Stimulated activated CD8-positive, alpha-beta memory T cell treated with anti-CD3 and anti-CD28 coated beads, Interleukin-7, amount 100 ng/mL, for 4 hours (primary cell): Measurements from ENCODE around the gene FGF2.
"Not testable (repeated sequence)": the region's sequence is repeated elsewhere in the genome, so short reads cannot be mapped to it uniquely, and the experiment has no call there.

Experiments
- DNase-seq, 2 donors: peaks; one replicate each; pipeline ENCODE4 v3.0.0-alpha.2; 2020; ENCODE audit warnings: low read depth in 2 of 2

FGF2 gene

DNA sequence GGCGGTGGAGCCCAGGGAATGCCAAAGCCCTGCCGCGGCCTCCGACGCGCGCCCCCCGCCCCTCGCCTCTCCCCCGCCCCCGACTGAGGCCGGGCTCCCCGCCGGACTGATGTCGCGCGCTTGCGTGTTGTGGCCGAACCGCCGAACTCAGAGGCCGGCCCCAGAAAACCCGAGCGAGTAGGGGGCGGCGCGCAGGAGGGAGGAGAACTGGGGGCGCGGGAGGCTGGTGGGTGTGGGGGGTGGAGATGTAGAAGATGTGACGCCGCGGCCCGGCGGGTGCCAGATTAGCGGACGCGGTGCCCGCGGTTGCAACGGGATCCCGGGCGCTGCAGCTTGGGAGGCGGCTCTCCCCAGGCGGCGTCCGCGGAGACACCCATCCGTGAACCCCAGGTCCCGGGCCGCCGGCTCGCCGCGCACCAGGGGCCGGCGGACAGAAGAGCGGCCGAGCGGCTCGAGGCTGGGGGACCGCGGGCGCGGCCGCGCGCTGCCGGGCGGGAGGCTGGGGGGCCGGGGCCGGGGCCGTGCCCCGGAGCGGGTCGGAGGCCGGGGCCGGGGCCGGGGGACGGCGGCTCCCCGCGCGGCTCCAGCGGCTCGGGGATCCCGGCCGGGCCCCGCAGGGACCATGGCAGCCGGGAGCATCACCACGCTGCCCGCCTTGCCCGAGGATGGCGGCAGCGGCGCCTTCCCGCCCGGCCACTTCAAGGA is at the start of gene FGF2:
Gene FGF2, plus strand, starts transcription at position 279 of the 705 bp plus-strand sequence. Its CDS starts 344 bp downstream, at position 623.
- DNase-seq: peak in 1 of 2 donors; percentile 10

DNA sequence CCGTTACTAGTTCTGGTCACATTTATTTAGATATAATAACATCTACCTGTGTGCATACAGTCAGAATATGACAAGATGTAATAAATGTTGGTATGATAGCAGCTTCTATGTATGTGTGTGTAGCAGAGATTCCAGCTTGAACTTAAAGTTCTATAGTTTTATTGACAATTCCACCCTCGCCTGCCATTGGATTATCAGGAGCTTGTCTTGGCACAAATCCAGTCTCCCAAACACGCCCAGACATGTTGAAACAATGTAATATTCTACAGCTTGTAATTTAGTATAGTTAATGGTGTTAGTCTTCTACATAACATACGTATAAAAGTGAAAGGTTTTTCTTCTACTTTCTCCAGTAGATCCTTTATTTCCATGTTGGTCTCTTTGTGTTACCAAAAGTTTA is 49.7 kb upstream of the FGF2 start:
- no peak for DNase-seq

DNA sequence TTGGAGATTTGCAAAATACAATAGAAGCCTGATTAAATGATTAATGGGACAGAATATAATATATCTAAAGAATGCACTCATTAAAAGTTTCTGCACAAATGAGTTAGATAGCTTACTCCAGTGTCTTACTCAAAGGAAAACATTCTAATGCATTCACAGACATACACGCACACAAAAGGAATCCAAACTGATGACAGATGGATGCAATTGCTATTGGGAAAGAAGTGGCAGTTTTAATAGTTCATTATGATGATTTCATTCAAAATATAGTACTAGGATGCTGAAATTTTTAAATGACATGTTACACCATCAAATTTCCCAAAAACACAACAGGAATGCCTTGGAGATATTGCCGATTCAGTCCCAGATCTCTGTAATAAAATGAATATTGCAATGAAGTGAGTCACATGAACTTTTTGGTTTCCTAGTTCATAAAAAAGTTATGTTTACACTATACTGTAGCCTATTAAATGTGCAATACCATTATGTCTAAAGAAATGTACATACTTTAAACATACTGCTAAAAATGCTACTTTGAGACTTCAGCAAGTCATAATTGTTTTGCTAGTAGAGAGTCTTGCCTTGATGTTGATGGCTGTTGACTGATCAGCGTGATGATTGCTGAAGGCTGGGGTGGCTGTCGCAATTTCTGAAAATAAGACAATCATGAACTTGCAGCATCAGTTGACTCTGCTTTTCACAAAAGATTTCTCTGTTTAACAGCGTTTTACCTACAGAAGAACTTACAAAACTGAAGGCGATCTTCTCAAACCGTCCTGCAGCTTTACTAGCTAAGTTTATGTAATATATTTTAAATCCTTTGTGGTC is 48.6 kb upstream of the FGF2 start:
- DNase-seq: no peak

DNA sequence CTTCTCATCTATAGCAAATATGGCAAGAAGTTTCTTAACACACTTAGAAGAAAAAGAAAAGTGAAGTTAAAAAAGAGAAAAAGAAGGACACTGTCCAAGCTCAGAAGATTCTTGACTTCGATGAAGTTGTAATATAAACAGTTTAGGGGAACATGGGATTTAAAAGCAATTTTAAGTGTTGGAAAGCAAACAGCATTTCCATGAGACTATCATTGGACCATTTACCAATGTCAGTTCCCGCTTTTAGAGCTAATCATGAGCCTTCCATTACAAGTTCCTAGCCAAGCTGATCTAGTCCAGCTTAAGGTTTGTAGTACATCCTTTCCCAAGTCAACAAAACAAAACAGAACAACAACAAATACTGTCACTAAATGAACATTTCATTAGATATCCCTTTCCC is 45.1 kb upstream of the FGF2 start:
- DNase-seq: no peak

DNA sequence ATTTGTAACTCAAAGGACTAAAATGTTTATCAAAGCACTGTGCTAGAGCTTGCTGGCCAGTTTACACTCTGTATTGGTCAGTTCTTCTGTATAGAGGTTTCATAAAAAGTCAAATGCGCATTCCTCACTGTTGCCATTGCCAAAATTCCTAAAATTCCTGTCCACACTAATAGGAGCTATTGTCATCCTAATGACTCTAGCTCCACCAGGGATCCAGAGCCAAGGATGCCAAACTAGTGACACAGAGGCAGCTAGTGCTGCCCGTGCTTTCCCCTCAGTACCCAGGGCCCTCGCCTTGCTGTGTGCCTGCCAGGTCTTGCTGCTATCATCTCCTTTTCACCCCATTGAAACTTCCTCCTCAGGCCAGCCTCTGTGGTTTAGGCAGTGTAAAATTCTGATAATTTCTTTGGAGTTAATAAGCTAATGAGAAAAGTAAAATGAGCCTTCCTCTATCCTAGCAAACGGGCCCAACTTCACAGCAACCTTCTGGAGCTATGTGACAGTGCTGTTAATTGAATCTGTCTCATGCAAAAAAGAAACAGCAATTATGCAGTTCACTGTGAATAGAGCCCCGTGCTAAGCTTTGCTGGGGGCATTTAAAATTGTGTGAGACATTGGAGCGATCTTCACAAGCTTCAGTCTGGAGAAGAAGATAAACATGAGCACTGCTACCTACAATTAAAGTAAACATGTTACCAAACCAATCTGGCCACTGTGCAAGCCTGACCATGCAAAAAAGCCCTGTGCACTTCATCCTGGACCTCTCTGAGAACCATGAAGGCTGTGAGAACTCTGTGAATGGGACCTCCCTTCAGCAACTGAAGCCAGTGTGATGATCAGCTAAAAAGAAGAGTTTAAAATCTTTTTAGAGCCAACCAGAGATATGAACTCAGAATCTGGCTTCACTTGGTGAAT is 43.1 kb upstream of the FGF2 start:
- no peak for DNase-seq

DNA sequence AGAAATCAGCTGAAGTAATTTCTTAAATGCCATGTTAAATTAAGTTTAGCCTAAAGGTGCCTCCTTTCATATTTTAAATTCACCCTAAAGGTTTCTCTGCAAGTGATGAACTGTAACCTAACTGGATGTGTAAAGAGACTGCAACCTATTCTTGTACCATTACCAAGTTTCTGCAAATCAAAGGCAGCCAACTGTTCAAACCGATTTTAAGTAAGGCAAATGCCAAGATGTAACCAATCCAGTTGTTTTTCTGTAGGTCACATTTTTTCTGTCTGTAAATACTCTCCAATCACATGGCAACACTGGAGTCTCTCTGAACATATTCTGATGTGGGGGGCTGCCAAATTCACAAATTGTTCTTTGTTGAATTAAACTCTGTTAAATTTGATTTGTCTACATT is 42.4 kb upstream of the FGF2 start:
- DNase-seq: no peak

DNA sequence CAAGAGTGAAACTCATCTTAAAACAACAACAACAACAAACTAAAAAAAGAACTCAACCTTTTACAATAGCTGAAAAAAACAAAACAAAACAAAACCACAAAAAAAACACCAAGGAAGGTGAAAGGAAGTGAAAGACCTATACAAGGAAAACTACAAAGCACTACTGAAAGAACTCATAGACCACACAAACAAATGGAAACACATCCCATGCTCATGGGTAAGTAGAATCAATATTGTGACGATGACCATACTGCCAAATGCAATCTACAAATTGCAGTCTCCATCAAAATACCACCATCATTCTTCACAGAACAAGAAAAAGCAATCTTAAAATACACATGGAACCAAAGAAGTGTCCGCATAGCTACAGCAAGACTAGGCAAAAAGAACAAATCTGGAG is 41.5 kb upstream of the FGF2 start:
- no peak for DNase-seq

DNA sequence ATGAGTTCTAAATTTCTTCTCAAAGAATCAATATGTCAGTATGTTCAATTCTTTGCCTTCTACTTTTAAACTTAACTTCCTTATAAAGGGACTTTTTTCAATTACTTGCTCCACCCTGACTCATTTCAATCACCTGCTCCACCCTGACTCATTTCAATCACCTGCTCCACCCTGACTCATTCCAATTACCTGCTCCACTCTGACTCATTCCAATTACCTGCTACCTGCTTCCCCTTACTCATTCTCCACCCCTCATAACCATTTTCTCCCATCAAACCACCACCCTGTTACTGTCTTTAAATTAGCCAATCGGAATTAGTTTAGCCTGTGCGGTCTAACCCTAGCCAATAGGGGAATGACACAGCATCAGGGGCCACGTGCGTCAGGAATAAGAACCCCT is 40.3 kb upstream of the FGF2 start:
- not testable (repeated sequence) for DNase-seq

DNA sequence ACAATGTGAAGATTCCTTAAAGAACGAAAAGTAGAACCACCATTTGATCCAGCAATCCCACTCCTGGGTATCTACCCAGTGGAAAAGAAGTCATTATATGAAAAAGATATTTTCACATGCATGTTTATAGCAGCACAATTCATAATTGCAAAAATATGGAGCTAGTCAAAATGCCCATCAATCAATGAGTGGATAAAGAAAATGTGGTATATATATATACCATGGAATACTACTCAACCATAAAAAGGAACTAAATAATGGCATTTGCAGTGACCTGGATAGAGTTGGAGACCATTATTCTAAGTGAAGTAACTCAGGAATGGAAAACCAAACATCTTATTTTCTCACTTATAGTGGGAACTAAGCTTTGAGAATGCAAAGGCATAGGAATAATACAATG is 39.7 kb upstream of the FGF2 start:
- not testable (repeated sequence) for DNase-seq

DNA sequence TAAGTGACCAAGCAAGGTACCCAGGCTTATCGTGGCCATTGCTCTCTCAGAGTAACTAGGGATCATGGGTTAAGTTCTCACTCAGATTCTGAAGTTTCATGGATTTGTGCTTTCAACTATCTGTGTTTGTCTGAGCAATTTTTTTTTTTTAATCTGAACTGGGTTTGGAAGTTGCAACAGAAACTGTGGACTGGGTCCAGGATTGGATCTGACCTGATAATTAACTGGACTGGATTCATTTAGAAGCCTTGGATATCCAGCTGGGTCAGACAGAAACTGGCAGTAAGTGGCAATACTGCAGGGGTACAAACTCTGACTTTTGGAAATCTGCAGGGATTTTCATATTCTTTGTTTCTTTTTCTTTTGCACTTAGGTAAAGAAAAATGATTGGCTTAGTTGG is 38.7 kb upstream of the FGF2 start:
- no peak for DNase-seq

DNA sequence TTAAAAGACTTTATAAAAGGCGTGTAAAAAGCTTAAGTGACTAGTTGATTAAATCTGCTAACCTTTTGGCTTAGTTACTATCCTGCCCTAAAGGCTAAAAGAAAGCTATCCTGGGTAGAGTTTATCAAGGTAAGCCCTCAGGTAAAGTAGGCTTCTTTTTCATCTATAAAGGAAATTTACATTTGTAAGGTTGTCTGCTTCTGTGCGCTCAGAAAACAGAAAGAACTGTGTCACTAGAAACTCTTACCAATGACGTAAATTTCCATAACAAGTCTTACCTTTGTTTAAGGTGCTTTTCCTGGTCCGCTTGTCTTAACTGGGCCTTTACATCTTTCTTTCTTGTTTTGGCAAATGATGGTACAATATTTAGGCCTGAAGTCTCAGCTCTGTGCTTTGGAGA is 37.7 kb upstream of the FGF2 start:
- DNase-seq: no peak

DNA sequence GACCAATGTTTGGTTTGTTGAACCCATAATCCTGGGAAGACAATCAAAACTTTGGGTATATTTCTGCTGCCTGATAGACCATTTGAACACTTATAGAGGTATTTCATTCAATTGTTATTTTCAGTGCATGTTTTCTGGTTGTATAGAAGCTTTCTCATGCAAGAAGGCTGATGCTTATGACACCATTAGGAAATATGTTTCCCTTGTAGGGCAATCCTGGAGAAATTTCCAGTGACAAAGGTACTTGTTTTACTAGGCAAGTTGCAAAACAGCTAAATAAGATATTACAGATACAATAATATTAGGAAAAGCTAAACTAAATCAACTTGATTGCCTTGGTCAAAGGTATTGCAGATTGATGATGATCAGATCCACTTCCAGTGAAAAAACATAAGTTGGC is 32.8 kb upstream of the FGF2 start:
- no peak for DNase-seq

DNA sequence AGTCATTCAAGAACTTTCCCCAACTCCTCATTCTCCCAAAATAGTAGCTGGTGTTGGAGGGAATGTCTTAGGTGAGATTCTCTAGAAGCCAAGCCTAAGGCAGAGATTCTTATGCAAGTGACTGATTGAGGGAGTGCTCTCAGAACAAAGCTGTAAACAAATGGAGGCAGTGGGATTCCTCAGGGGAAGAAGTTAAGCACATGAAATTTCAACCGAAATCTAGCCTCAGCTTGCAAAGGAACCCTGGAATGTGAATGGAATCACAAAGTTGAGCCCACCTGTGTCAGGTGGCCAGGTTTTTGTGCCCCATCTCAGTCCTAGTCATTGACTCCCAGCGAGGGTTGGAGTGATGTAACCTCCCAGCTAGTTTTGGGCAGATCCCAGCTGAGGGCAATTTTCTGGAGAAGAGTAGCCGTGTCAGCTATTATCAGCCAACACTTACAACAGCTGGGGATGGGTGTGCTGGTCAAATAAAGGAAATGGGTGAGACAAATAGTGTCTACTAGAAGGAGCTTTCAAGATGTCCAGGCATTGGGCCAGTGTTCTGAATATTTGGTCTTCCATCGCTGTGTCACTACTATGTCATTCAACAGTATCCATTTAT is 29.7 kb upstream of the FGF2 start:
- no peak for DNase-seq

DNA sequence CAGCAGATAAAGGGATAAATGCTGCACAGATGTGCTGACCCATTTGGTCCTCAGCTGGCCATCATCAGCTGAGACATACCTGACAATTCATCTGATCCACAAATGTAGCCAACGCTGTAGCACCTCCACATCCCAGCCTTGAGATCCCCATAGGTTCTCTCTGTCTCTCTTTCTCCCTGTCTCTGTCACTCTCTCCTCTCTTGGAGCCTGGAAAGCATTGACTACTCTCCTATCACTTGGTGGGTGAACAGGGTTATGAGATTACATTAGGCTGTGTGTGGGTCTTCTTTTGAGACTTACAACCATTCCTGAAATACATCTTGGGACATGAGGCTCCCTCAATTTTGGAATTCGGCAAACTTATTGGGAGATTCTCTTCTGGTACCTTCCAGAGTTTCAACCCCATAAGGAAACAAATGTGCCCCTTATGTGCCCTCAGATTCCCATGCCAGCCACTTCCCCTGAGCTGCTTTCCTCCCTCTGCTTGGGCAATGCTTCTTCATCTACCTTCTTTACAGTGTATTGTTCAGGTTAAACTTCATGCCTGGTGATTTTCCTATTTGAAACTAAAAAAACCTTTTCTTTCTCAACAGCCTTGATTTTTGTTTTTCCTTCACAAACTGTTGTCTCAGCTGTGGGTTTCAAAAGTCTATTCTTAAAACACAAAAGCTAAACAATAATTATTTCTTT is 29.1 kb upstream of the FGF2 start:
- no peak for DNase-seq

DNA sequence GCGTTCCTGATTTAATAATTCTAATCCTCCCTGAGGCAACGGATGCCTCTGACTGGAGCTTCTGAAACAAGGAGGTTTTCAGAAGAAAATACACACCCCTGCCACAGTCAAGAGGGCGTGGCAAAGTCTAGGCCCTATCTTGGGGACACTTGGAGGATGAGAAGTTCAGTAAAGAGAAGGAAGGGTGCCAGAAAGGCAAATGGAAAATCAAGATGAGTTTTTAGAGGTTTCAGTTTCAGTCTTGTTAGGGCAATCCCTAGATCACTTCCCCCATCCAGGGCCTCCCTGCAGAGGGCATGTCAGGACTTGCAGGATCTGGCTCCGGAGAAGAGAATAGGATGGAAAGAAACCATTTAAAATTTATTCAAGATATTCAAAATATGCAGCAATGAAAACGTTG is 28.5 kb upstream of the FGF2 start:
- no peak for DNase-seq

DNA sequence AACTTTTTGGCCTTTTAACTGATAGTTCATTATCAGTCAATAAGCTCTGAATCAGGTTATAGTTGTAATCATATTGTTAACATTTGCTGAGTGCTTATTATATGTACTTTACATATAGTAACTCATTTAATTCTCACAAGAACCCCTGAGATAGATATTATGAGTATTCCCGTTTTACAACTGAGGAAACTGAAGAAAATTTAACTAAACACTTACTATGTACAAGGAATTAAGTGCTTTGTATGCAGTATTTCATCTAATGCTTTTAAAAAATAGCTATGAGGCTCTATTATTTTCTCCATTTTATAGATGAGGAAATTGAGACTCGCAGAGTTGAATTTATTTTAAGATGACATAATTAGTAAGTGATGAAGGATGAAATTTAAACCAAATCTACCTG is 27.7 kb upstream of the FGF2 start:
- DNase-seq: no peak

DNA sequence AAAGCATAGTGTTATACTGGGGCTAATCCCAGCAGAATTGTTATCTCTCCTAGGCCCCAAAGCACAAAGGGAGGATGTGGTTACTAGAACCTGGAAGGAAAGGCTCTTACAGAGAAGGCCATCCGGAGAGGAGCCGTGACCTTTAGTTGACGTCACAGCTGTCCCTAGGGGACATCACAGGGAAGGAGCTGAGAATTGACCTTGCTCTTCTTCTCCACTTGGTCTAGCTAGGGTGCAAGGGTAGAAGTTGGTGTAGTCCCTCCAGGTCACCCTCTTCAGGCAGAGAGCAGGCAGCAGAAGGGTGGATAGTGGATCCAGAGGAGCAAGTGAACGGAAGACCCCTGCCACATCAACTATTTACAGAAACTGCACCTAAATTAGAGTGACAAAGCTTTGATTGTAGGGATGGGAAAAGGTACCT is 22.8 kb upstream of the FGF2 start:
- no peak for DNase-seq

DNA sequence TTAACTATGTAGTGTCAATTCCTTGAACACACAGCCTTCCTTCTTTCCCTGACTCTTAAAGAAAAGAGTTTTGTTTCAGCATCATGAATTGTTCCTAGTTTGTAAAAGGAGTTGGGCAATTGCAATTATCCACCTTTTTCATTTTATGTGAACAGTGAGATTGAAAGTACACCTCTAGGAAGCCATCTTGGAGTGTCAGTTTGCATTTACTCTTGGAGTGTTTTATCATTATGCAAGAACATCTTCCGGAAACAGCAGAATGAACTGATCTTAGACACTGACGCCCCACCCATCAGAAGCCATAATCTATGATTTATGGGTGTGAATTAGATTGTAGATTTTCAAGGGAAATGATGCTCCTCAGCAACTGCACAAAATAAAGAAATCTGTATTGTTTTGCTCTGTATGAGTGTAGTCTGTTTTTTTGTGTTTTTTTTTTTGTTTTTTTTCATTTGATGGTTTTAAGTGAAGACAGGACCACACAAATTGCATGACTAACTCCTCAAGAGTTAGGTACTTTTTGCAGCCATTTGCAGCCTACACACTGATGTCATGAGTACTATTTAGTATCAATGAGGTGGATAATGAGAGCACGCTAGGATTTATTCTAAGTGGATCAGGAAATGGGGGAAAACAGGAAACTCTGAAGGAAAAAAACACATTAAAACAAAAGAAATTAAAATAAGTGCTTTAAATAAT is 19.5 kb upstream of the FGF2 start:
- DNase-seq: no peak

DNA sequence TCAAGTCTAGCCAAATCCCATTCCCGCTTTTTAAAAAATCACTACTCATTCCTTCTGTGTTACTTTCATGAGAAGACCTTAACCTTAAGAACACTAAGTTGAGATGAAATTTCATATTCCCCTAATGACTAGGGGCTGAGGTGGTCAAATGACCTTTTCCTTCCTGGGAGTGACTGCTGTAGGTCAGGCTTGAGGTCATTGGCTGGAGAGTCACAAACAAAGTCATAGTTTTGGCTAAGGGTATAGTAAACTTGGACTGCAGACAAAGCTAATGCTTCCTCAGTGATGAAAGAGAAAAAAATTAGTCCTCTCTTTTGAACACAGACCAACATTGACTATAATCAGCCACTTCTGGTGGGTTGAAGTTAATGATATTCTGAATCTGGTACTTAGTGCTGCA is 16.0 kb upstream of the FGF2 start:
- no peak for DNase-seq

DNA sequence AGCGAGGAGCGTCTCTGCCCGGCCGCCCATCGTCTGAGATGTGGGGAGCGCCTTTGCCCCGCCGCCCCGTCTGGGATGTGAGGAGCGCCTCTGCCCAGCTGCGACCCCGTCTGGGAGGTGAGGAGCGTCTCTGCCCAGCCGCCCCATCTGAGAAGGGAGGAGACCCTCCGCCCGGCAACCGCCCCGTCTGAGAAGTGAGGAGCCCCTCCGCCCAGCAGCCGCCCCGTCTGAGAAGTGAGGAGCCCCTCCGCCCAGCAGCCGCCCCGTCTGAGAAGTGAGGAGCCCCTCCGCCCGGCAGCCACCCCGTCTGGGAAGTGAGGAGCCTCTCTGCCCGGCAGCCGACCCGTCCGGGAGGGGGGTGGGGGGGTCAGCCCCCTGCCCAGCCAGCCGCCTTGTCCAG is 14.8 kb upstream of the FGF2 start:
- not testable (repeated sequence) for DNase-seq

DNA sequence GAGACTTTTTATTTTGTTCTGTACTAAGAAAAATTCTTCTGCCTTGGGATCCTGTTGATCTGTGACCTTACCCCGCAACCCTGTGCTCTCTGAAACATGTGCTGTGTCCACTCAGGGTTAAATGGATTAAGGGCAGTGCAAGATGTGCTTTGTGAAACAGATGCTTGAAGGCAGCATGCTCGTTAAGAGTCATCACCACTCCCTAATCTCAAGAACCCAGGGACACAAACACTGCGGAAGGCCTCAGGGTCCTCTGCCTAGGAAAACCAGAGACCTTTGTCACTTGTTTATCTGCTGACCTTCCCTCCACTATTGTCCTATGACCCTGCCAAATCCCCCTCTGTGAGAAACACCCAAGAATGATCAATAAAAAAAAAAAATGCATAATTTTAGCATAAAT is 13.8 kb upstream of the FGF2 start:
- DNase-seq: not testable (repeated sequence)
